Right cardiac atrium (tissue), 5 donors: ENCODE data around the gene CTNNA3. TPM values are rescaled to one million over a fixed set of nuclear protein-coding genes. Genes with fewer than 3 reads are reported as not detected.

Experiments
- ATAC-seq, 2 donors: fragments of 200-7000 bp; cut with Tn5 transposase; one replicate each; pipeline versions ENCODE4 v1.8.0 to v1.9.1; 2020; ENCODE audit warnings: moderate library complexity in 2 of 2, mild to moderate bottlenecking in 1 of 2
- DNase-seq, 3 donors: peaks; one replicate each; pipeline ENCODE4 v3.0.0-alpha.2; 2020
- H3K27ac ChIP-seq: one replicate; pipeline ENCODE4 v1.5.1; 2013; ENCODE audit warnings: mild to moderate bottlenecking, low read length, control low read depth, moderate library complexity
- H3K27me3 ChIP-seq: one replicate; pipeline ENCODE4 v1.6.1; 2013; ENCODE audit not compliant: control insufficient read depth, insufficient read depth
- H3K4me1 ChIP-seq: one replicate; pipeline ENCODE4 v1.6.1; 2013; ENCODE audit warnings: low read length; ENCODE audit not compliant: control insufficient read depth, insufficient read depth
- H3K4me3 ChIP-seq: one replicate; pipeline ENCODE4 v1.5.1; 2013; ENCODE audit warnings: low read length, control low read depth
- H3K9me3 ChIP-seq: one replicate; pipeline ENCODE4 v1.6.1; 2013; ENCODE audit warnings: low read length; ENCODE audit not compliant: control insufficient read depth
- WGBS: extraction: QIAGEN DNeasy Blood & Tissue Kit; methylation state at CpG from one replicate; pipeline ENCODE4 v1.1.7; 2013; 5-methylcytosine and 5-hydroxymethylcytosine counted together
- intact Hi-C, 4 donors: fragments of 100-400 bp; cut with DNase I; formaldehyde crosslinking; loops; one replicate each; pipeline versions ENCODE4 v1.11.0 to v1.14.0; 2022 to 2023
- polyA plus RNA-seq: library from polyadenylated mRNA; stranded (reverse); fragments of 200-250 nt; gene quantifications from one replicate; pipeline ENCODE4 v1.2.3, GENCODE V29; 2013
- total RNA-seq, 4 donors: library from RNA; stranded (reverse); fragmentation: NEBNext Ultra II Directional; extraction: Animal tissue kit (Norgen Biotek cat#: 25700); gene quantifications; one replicate each; pipeline ENCODE4 v1.2.1, GENCODE V29; 2021
- donor health status: healthy with polysubstance abuse.
- donor health status: DM: no; HTN: yes; CAD: no.
- donor health status: DM: no; HTN: no; CAD: no.
- donor health status: DM: no; HTN: yes; CAD: no; lungs with severe emphysema.
- donor health status: DM: yes; HTN: yes; CAD: no.

The CTNNA3 gene
- total and polyA plus RNA-seq, 5 donors, result 4.5 to 81.7 (median 67.7) TPM

GRCh38 chr10:66041771-66042170, 1654.2 kb downstream of the CTNNA3 start:
- intact Hi-C loops, result no loop called here
- Histone ChIP-seq H3K4me3 (no peak overlapping the region), H3K27ac (no peak overlapping the region), H3K4me1 (no peaks in the 10 kb centered on the region), H3K27me3 (no peaks in the 10 kb centered on the region), H3K9me3 (peaks cover 3% of the 10 kb centered on the region)
- 73% methylated on average over 3 of the region's 3 CpGs for WGBS
- no peak for DNase-seq
- ATAC-seq, result no peak

GRCh38 chr10:66038623-66039022, 1657.4 kb downstream of the CTNNA3 start:
- Histone ChIP-seq H3K27ac (no peak overlapping the region), H3K4me1 (no peaks in the 10 kb centered on the region), H3K4me3 (no peak overlapping the region), H3K27me3 (no peaks in the 10 kb centered on the region), H3K9me3 (no peaks in the 10 kb centered on the region)
- ATAC-seq, result no peak
- intact Hi-C loops, result no loop called here
- WGBS, result 57% methylated on average over 1 of the region's 1 CpG
- no peak for DNase-seq

DNA sequence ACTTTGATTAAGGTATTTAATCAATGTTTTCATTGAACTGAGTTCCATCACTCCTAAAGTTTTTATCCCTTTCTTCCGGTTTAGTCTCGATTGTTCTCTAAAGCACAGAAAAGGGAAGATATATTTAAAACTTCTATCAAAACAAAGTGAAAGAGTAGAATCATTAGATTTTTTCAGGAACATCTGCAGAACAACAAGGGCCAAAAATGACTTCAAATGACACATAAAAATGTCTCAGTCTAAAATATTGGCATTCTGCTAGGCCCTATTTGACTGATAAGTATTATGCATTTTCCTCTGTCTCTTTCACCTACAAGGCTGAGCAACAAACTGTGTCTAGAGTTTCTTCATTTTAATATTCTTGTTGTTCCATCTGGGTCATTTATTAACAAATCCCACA, 1669.7 kb downstream of the CTNNA3 start:
- Histone ChIP-seq H3K4me3 (no peak overlapping the region), H3K9me3 (no peaks in the 10 kb centered on the region), H3K27me3 (no peaks in the 10 kb centered on the region), H3K4me1 (no peaks in the 10 kb centered on the region), H3K27ac (no peak overlapping the region)
- 67% methylated on average over 2 of the region's 2 CpGs for WGBS
- intact Hi-C loops, result no loop called here
- ATAC-seq (no peak), DNase-seq (no peak)

DNA sequence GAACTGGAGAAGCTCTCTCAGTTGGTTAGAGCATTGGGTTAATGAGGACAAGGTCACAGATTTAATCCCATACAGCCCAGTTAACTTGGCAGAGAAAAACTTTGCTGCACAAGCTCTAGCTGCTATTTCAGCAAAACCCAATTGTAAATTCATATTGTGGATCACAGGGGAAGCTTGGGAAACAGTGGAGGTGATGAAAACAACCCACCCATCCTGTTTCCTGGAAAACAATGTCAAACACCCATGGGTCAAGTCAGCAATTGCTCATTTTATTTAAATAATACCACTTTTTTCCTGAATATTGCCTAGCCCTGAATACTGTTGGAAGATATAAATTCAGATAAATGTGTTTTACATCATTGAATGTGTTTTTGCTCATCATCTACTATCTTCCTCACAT, 1670.8 kb downstream of the CTNNA3 start:
- no peak for DNase-seq
- Histone ChIP-seq H3K27me3 (no peaks in the 10 kb centered on the region), H3K27ac (no peak overlapping the region), H3K4me1 (no peaks in the 10 kb centered on the region), H3K9me3 (no peaks in the 10 kb centered on the region), H3K4me3 (no peak overlapping the region)
- ATAC-seq, result no peak
- intact Hi-C loops, result no loop called here

DNA sequence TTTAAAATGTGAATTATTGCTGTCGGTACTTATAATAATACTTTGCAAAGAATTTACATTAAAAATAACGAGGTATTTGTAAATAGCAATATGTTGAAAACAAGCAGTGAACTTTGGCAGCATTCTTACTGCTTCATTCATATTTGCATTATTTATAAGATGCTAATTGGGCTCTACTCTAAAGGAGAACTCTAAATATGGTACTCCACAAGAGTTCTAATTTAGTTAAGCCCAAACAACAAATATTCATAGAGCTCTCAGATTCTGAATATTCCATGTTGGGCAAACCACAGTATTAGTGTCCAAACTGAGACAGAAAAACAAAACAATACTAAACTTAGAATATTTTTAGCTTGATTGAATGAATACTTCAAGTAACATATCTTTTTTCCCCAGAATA, 1674.6 kb downstream of the CTNNA3 start:
- no peak for ATAC-seq
- WGBS, result 67% methylated on average over 2 of the region's 2 CpGs
- Histone ChIP-seq H3K4me3 (no peak overlapping the region), H3K27me3 (no peaks in the 10 kb centered on the region), H3K27ac (no peak overlapping the region), H3K4me1 (no peaks in the 10 kb centered on the region), H3K9me3 (no peaks in the 10 kb centered on the region)
- intact Hi-C loops, result no loop called here
- no peak for DNase-seq

DNA sequence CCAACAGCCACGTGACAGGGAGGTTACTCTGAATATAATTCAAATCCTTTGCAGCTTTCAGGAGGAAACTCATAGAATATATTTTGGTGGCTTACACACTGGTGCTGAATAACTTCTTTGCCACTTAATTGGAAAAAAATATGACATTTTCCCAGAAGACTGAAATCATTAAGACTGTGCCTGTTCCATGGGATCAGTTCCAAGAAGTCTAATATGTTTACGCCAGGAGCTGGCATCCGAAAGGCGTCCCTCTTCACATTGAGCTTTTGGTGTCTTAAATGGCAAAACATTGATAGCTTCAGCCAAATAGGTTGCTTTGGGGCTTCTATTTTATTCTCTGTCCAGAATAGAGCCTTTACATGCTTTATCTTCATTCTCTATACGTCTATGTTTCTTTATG, 1687.8 kb downstream of the CTNNA3 start:
- H3K9me3 ChIP-seq, result no peaks in the 10 kb centered on the region
- ATAC-seq (no peak), DNase-seq (no peak)
- H3K4me1 ChIP-seq, result no peaks in the 10 kb centered on the region
- no peak overlapping the region for H3K4me3 ChIP-seq
- H3K27ac ChIP-seq, result no peak overlapping the region
- intact Hi-C loops, result no loop called here
- WGBS, result 85% methylated on average over 5 of the region's 5 CpGs
- no peaks in the 10 kb centered on the region for H3K27me3 ChIP-seq

GRCh38 chr10:66006411-66006810, 1689.6 kb downstream of the CTNNA3 start:
- no peak for DNase-seq
- no peaks in the 10 kb centered on the region for H3K4me1 ChIP-seq
- WGBS, result 83% methylated on average over 4 of the region's 4 CpGs
- H3K4me3 ChIP-seq, result no peak overlapping the region
- ATAC-seq, result no peak
- H3K27ac ChIP-seq, result no peak overlapping the region
- intact Hi-C loops, result no loop called here
- H3K9me3 ChIP-seq, result no peaks in the 10 kb centered on the region
- no peaks in the 10 kb centered on the region for H3K27me3 ChIP-seq

DNA sequence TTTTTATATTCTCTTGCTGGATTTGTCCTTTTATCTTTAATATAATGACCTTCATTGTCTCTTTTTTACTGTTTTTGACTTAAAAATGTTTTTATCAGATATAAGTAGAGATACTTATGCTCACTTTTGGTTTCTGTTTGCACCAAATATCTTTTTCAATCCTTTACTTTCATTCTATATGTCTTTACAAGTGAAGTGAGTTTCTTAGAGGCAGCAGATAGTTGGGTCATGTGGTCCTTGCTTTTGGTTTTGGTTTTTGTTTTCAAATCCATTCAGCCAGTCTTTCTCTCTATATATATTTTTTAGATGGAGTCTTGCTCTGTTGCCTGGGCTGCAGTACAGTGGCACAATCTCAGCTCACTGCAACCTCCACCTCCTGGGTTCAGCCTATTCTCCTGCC, 1702.5 kb downstream of the CTNNA3 start:
- ATAC-seq (no peak), DNase-seq (no peak)
- Histone ChIP-seq H3K4me1 (no peaks in the 10 kb centered on the region), H3K4me3 (no peak overlapping the region), H3K27me3 (no peaks in the 10 kb centered on the region), H3K27ac (no peak overlapping the region), H3K9me3 (no peaks in the 10 kb centered on the region)
- intact Hi-C loops, result no loop called here

DNA sequence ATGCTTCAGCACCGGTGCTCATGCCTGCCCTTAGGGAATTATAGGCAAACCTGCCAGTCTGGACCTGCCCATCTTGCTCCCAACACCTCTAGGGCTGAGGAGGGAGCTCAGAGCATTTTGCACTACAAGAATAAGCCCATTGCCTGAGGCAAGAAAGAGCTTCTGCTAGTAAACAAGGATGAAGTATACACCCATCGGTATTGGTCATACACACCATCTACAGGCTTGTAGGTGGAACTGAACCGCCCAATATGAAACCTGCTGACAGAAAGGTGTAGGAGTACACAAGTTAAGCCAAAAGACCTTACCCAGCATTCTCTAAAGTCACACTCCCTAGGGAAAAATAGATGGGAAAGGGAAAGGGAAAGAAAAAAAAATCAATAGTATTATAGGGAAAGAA, 1727.1 kb downstream of the CTNNA3 start:
- Histone ChIP-seq H3K27ac (no peak overlapping the region), H3K4me3 (no peak overlapping the region), H3K4me1 (no peaks in the 10 kb centered on the region), H3K9me3 (no peaks in the 10 kb centered on the region), H3K27me3 (no peaks in the 10 kb centered on the region)
- ATAC-seq (no peak), DNase-seq (no peak)
- WGBS, result 90% methylated on average over 3 of the region's 3 CpGs
- intact Hi-C loops, result no loop called here

GRCh38 chr10:65968437-65968836, 1727.6 kb downstream of the CTNNA3 start:
- Histone ChIP-seq H3K9me3 (no peaks in the 10 kb centered on the region), H3K27ac (no peak overlapping the region), H3K4me3 (no peak overlapping the region), H3K4me1 (no peaks in the 10 kb centered on the region), H3K27me3 (no peaks in the 10 kb centered on the region)
- intact Hi-C loops, result no loop called here
- WGBS, result 94% methylated on average over 1 of the region's 1 CpG
- DNase-seq (no peak), ATAC-seq (no peak)

- H3K4me3 ChIP-seq, result no peak overlapping the region
- DNase-seq (no peak), ATAC-seq (no peak)
- no peak overlapping the region for H3K27ac ChIP-seq
- H3K9me3 ChIP-seq, result no peaks in the 10 kb centered on the region
- 53% methylated on average over 1 of the region's 1 CpG for WGBS
- intact Hi-C loops, result no loop called here
- no peaks in the 10 kb centered on the region for H3K27me3 ChIP-seq
- H3K4me1 ChIP-seq, result no peaks in the 10 kb centered on the region
Observed at GRCh38 chr10:65964205-65964604, 1731.8 kb downstream of the CTNNA3 start.

- intact Hi-C loops, result no loop called here
- DNase-seq (no peak), ATAC-seq (no peak)
- H3K9me3 ChIP-seq, result no peaks in the 10 kb centered on the region
- H3K27ac ChIP-seq, result no peak overlapping the region
- H3K4me1 ChIP-seq, result no peaks in the 10 kb centered on the region
- H3K27me3 ChIP-seq, result no peaks in the 10 kb centered on the region
- H3K4me3 ChIP-seq, result no peak overlapping the region
Observed at GRCh38 chr10:65952086-65952485, 1743.9 kb downstream of the CTNNA3 start.
